ENCODE data around the gene CAT. TPM values are rescaled to one million over a fixed set of nuclear protein-coding genes. Genes with fewer than 3 reads are reported as not detected.

CAT gene
- total and polyA plus RNA-seq, 9 of the 15 experiments (the other 6 are each of a cell fraction or from before 2014, with no cell fraction given) = 86.7 to 183 (median 114) TPM

GRCh38 chr11:34431979-34432378 lies 6.8 kb upstream of the CAT start:
- no peak for TF ChIP-seq SMARCA5 (IDR thresholded peaks at IDR 0.05)
- no peak for TF ChIP-seq ZNF740 (CRISPR knock-in tag; IDR thresholded peaks at IDR 0.05)
- TF ChIP-seq ZNF740 (tag; IDR thresholded peaks at IDR 0.05) = no peak
- TF ChIP-seq CREB3L1 (IDR thresholded peaks at IDR 0.05; ENCODE audit: borderline replicate concordance, low read depth) = no peak
- 0 out of 4 replicates have a peak, but pooled peaks of 1 of the 2 experiments have one; percentile 13 for TF ChIP-seq MCM7 (IDR thresholded peaks at IDR 0.05)
- intact Hi-C loops (cut with micrococcal nuclease) = no loop called here
- no TSS peak for BruUV-seq (replicated peaks)
- H3K4me3 ChIP-seq = no peak overlapping the region
- ChIA-PET CTCF (ENCODE audit: low intra/inter-chr PET ratio) (interaction anchor here (0.6 kb wide), 1 partner anchor 437 kb away, joined by 3 read pairs; no protein-coding TSS in a partner anchor), POLR2A (interaction anchor here (0.6 kb wide), 1 partner anchor 13 kb away, joined by 3 read pairs; no protein-coding TSS in a partner anchor)
- H3K4me1 ChIP-seq (replicated peaks in 1 of 2; ENCODE audit: control insufficient read depth in 2 of 2, insufficient read depth in 2 of 2, low read length in 2 of 2) = peaks cover 0 to 18% of the 10 kb centered on the region in 2 experiments; a peak in 3 of 5 replicates
- H3K27ac ChIP-seq (ENCODE audit: extremely low read depth, low read depth, low read length) = no peak overlapping the region
- H3K9me1 ChIP-seq (ENCODE audit: control insufficient read depth, insufficient read depth, low read length) = no peaks in the 10 kb centered on the region
- H4K20me1 ChIP-seq (replicated peaks; ENCODE audit: control insufficient read depth, insufficient read depth, low read length) = no peaks in the 10 kb centered on the region
- H3K79me2 ChIP-seq (ENCODE audit: control insufficient read depth, insufficient read depth, low read length) = no peaks in the 10 kb centered on the region
- no peak for FAIRE-seq
- WGBS (ENCODE audit: insufficient coverage, low coverage, missing lambda C conversion rate) = 77% methylated on average over 4 of the region's 4 CpGs
- in situ Hi-C loops (cut with MboI) = no loop called here
- no peak for ATAC-seq
- H3K9me3 ChIP-seq (replicated peaks; ENCODE audit: control insufficient read depth, insufficient read depth, low read depth, low read length) = no peaks in the 10 kb centered on the region
- DNase-seq (ENCODE audit: extremely low read depth in 1 of 4, low spot score in 3 of 4) = no peak
- H3K27me3 ChIP-seq (ENCODE audit: control insufficient read depth in 2 of 2, insufficient read depth in 2 of 2, low read length in 2 of 2) = no peaks in the 10 kb centered on the region
- H2AFZ ChIP-seq (ENCODE audit: low read depth, low read length) = peak overlapping the region; percentile 65
- H3K9ac ChIP-seq (ENCODE audit: insufficient read depth in 1 of 2, low read depth in 2 of 2, low read length in 2 of 2) = no peak overlapping the region
- H3K4me2 ChIP-seq (ENCODE audit: insufficient read depth, low read length) = no peak overlapping the region
- no peaks in the 10 kb centered on the region for H3K36me3 ChIP-seq (ENCODE audit: control insufficient read depth, insufficient read depth, low read length)
